Stimulated activated naive B cell treated with anti-CD40 and anti-IgM and Interleukin-4, amounts not matched to agents 10 μg/mL and 1 μg/mL and 100 μg/mL, for 72 hours (primary cell): Measurements from ENCODE around the gene MAPKAP1.
"Not testable (repeated sequence)": the region's sequence is repeated elsewhere in the genome, so short reads cannot be mapped to it uniquely, and the experiment has no call there.

ENCODE experiments used
- ATAC-seq, 2 donors: fragments of 150-1000 bp; cut with Tn5 transposase; replicated peaks; 2 replicates each; pipeline ENCODE4 v1.10.0; 2021; ENCODE audit warnings: moderate library complexity in 1 of 2
- DNase-seq: peaks from one replicate; pipeline ENCODE4 v3.0.0; 2021
- H3K27ac Mint-ChIP-seq: one replicate; pipeline ENCODE4 v1.8.0; 2022; ENCODE audit warnings: mild to moderate bottlenecking, mixed read lengths
- H3K27me3 Mint-ChIP-seq, 2 donors: one replicate each; pipeline ENCODE4 v1.8.0; 2022; ENCODE audit warnings: mixed read lengths in 2 of 2
- H3K36me3 Mint-ChIP-seq, 2 donors: one replicate each; pipeline ENCODE4 v1.8.0; 2022; ENCODE audit warnings: mixed read lengths in 2 of 2, mild to moderate bottlenecking in 1 of 2
- H3K4me1 Mint-ChIP-seq, 2 donors: one replicate each; pipeline ENCODE4 v1.8.0; 2022; ENCODE audit warnings: mixed read lengths in 2 of 2, mild to moderate bottlenecking in 1 of 2
- H3K4me3 Mint-ChIP-seq, 2 donors: one replicate each; pipeline ENCODE4 v1.8.0; 2022; ENCODE audit warnings: mild to moderate bottlenecking in 2 of 2, mixed read lengths in 2 of 2, moderate library complexity in 1 of 2
- H3K9me3 Mint-ChIP-seq, 2 donors: one replicate each; pipeline ENCODE4 v1.8.0; 2022; ENCODE audit warnings: mixed read lengths in 2 of 2, mild to moderate bottlenecking in 1 of 2

MAPKAP1 gene

GRCh38 chr9:125580701-125581286 is 126.2 kb downstream of the MAPKAP1 start:
- Mint-ChIP-seq H3K27ac (no peak overlapping the region), H3K36me3 (peaks cover 40 to 54% of the 10 kb centered on the region in 2 donors), H3K4me1 (peaks cover 0 to 11% of the 10 kb centered on the region in 2 donors), H3K27me3 (no peaks in the 10 kb centered on the region), H3K9me3 (peaks cover 0 to 7% of the 10 kb centered on the region in 2 donors), H3K4me3 (no peak overlapping the region)
- no peak for DNase-seq
- peak; percentile 68 to 79 for ATAC-seq

DNA sequence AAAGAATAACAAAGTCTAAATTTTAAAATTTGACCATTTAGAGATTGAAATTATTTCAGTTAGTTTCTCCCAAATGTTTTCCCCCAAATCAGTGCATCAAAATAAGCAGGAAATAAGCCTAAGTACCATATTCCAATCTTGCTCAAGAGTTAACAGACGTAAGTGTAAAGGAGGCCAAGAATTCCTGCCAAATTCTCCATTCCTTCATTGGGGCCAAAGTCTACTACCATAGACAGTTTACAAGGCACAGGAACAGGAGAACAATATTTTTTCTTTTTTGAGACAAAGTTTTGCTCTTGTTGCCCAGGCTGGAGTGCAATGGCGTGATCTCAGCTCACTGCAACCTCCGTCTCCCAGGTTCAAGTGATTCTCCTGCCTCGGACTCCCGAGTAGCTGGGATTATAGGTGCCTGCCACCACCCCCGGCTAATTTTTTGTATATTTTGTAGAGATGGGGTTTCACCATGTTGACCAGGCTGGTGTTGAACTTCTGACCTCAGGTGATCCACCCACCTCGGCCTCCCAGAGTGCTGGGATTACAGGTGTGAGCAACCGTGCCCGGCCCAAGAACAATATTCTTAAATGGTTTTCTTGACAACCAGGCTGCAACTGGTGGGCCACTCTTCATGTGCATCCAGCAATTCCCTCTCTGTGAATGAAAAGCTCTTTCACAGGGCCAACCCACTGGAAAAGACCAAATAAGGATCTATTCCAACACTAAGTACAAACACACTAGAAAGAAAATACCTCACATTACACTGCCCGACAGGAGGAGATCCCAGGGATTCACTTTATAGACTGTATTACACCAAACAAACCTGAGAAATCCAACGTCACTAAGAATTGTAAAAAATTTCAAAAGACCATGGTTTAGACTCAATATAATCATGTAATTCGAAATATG is 127.7 kb downstream of the MAPKAP1 start:
- no peak for DNase-seq
- Mint-ChIP-seq H3K4me3 (no peak overlapping the region), H3K9me3 (peaks cover 2 to 11% of the 10 kb centered on the region in 2 donors), H3K4me1 (peaks cover 0 to 11% of the 10 kb centered on the region in 2 donors), H3K27ac (no peak overlapping the region), H3K27me3 (no peaks in the 10 kb centered on the region), H3K36me3 (peaks cover 46 to 68% of the 10 kb centered on the region in 2 donors)
- no peak for ATAC-seq

GRCh38 chr9:125574126-125574877 is 132.7 kb downstream of the MAPKAP1 start:
- no peak overlapping the region for H3K27ac Mint-ChIP-seq
- peaks cover 10 to 15% of the 10 kb centered on the region in 2 donors for H3K9me3 Mint-ChIP-seq
- ATAC-seq (no peak), DNase-seq (no peak)
- peaks cover 46 to 67% of the 10 kb centered on the region in 2 donors for H3K36me3 Mint-ChIP-seq
- H3K27me3 Mint-ChIP-seq: no peaks in the 10 kb centered on the region
- no peaks in the 10 kb centered on the region for H3K4me1 Mint-ChIP-seq
- no peak overlapping the region for H3K4me3 Mint-ChIP-seq

DNA sequence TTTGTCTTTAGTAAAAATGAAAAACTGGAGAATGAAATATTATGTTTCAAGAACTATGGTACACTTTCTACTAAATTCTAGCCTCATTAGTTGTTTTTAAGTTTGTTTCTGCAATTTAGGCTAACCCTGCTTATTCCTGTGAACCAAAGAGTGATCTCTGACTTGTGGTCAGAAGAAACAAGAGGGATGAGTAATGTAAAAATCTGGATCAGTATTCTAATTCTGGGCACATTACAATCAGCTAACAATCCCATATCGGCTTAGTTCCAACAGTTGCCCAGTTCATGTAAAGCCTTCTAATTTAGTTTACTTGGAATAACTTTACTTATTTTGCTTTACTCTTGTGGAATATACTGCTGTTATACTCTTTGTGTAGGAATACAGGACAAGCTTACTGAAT is 134.5 kb downstream of the MAPKAP1 start:
- not testable (repeated sequence) for H3K27ac Mint-ChIP-seq, DNase-seq, ATAC-seq, H3K4me1 Mint-ChIP-seq, H3K4me3 Mint-ChIP-seq, H3K27me3 Mint-ChIP-seq
- H3K9me3 Mint-ChIP-seq: peaks cover 10 to 15% of the 10 kb centered on the region in 2 donors
- H3K36me3 Mint-ChIP-seq: peaks cover 49 to 72% of the 10 kb centered on the region in 2 donors

- H3K27ac Mint-ChIP-seq, ATAC-seq, DNase-seq, H3K4me3 Mint-ChIP-seq, H3K27me3 Mint-ChIP-seq: not testable (repeated sequence)
- H3K9me3 Mint-ChIP-seq: peaks cover 10 to 15% of the 10 kb centered on the region in 2 donors
- peaks cover 52 to 75% of the 10 kb centered on the region in 2 donors for H3K36me3 Mint-ChIP-seq
- H3K4me1 Mint-ChIP-seq: peaks cover 2 to 10% of the 10 kb centered on the region in 2 donors
These were observed 135.2 kb downstream of the MAPKAP1 start for GRCh38 chr9:125571824-125572223.

DNA sequence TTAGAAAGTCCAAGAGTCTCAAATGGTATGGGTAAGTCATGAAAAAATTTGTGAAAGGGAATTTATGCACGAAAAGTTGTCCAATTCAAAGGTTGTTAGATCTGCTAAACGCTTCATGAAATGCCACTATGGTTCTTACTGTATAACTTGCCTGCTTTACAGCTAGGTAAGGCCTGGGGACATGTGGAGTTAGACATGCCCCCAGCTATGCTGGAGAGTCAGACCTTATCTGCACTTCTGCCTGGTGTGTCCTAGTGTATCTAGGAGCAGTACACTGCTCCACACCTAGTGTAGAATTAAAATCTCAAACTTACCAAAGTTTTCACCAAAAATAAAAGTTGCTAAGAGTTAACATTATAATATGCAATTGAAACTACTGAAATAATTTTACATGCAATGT is 136.8 kb downstream of the MAPKAP1 start:
- H3K27ac Mint-ChIP-seq: no peak overlapping the region
- ATAC-seq (no peak), DNase-seq (no peak)
- no peaks in the 10 kb centered on the region for H3K27me3 Mint-ChIP-seq
- no peak overlapping the region for H3K4me3 Mint-ChIP-seq
- H3K36me3 Mint-ChIP-seq: peaks cover 44 to 66% of the 10 kb centered on the region in 2 donors
- peaks cover 2 to 21% of the 10 kb centered on the region in 2 donors for H3K4me1 Mint-ChIP-seq
- H3K9me3 Mint-ChIP-seq: peaks cover 10% of the 10 kb centered on the region in 2 donors

GRCh38 chr9:125568621-125569020 is 138.4 kb downstream of the MAPKAP1 start:
- peaks cover 8 to 21% of the 10 kb centered on the region in 2 donors for H3K4me1 Mint-ChIP-seq
- H3K36me3 Mint-ChIP-seq: peaks cover 33 to 57% of the 10 kb centered on the region in 2 donors
- H3K4me3 Mint-ChIP-seq: no peak overlapping the region
- DNase-seq: no peak
- H3K9me3 Mint-ChIP-seq: peaks cover 3 to 5% of the 10 kb centered on the region in 2 donors
- H3K27me3 Mint-ChIP-seq: no peaks in the 10 kb centered on the region
- no peak overlapping the region for H3K27ac Mint-ChIP-seq
- ATAC-seq: no peak

GRCh38 chr9:125566051-125566450 is 141.0 kb downstream of the MAPKAP1 start:
- peaks cover 19 to 34% of the 10 kb centered on the region in 2 donors for H3K36me3 Mint-ChIP-seq
- ATAC-seq: not testable (repeated sequence)
- peaks cover 17 to 40% of the 10 kb centered on the region in 2 donors for H3K4me1 Mint-ChIP-seq

GRCh38 chr9:125565126-125565525 is 141.9 kb downstream of the MAPKAP1 start:
- DNase-seq (no peak), ATAC-seq (no peak)
- Mint-ChIP-seq H3K4me3 (no peak overlapping the region), H3K27ac (no peak overlapping the region), H3K9me3 (no peaks in the 10 kb centered on the region), H3K4me1 (peaks cover 20 to 46% of the 10 kb centered on the region in 2 donors), H3K27me3 (no peaks in the 10 kb centered on the region), H3K36me3 (peaks cover 17 to 31% of the 10 kb centered on the region in 2 donors)

More at GRCh38 chr9:125566051-125566450, 141.0 kb downstream of the MAPKAP1 start:
- not testable (repeated sequence) for H3K9me3 Mint-ChIP-seq, H3K27ac Mint-ChIP-seq, H3K4me3 Mint-ChIP-seq, H3K27me3 Mint-ChIP-seq, DNase-seq

- Mint-ChIP-seq H3K4me3 (no peak overlapping the region), H3K4me1 (peaks cover 21 to 46% of the 10 kb centered on the region in 2 donors), H3K27ac (no peak overlapping the region), H3K36me3 (peaks cover 16 to 31% of the 10 kb centered on the region in 2 donors), H3K27me3 (no peaks in the 10 kb centered on the region), H3K9me3 (no peaks in the 10 kb centered on the region)
- ATAC-seq (no peak), DNase-seq (no peak)
These were observed 142.4 kb downstream of the MAPKAP1 start for GRCh38 chr9:125564631-125565030.

- Mint-ChIP-seq H3K36me3 (peaks cover 15 to 20% of the 10 kb centered on the region in 2 donors), H3K27me3 (no peaks in the 10 kb centered on the region), H3K27ac (peak overlapping the region; percentile 1), H3K9me3 (no peaks in the 10 kb centered on the region), H3K4me3 (peak overlapping the region; percentile 31 to 64), H3K4me1 (peaks cover 26 to 39% of the 10 kb centered on the region in 2 donors)
- DNase-seq (no peak), ATAC-seq (peak; percentile 58 to 65)
These were observed 145.4 kb downstream of the MAPKAP1 start for GRCh38 chr9:125561509-125562148.

DNA sequence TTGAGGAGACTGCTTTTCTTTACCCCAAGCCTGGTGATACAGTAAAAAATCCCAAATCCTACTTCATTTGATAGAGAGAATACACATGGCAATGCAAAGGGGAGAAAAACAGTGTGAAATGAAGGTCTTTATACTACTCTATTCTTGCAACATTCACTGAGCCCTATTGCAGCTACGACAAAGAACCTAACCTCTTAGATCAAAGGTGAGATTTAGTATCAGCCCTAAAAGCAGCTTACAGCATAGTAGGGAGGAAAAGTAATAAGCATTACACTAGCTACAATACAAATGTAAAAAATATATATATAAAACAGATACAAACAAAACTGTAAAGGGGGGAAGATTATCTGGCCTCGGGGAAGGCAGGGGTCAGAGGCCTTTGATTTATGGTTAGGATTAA is 147.1 kb downstream of the MAPKAP1 start:
- DNase-seq (no peak), ATAC-seq (no peak)
- Mint-ChIP-seq H3K9me3 (no peaks in the 10 kb centered on the region), H3K27ac (no peak overlapping the region), H3K36me3 (peaks cover 14 to 27% of the 10 kb centered on the region in 2 donors), H3K4me1 (peaks cover 31 to 36% of the 10 kb centered on the region in 2 donors), H3K4me3 (no peak overlapping the region), H3K27me3 (no peaks in the 10 kb centered on the region)

DNA sequence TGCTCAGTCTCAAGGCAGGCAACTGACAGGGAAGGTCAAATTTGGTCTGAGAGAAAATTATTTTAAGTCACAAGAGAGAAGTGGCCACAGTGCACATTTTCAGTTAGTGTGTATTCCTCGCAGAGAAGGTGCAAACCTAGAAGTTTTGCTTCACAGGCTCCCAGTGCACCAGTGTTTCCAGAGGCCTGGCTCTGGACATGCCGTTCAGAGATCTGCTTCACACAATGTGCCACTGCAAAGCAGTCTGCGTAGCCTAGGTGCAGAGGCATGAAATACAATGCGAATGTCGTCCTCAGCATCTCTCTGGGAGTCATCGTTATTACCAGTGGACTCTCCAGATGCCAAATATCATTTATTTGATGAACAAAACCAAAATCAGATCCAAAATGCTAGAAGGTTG is 147.8 kb downstream of the MAPKAP1 start:
- no peak for ATAC-seq
- no peaks in the 10 kb centered on the region for H3K27me3 Mint-ChIP-seq
- peaks cover 16 to 25% of the 10 kb centered on the region in 2 donors for H3K36me3 Mint-ChIP-seq
- peaks cover 27 to 36% of the 10 kb centered on the region in 2 donors for H3K4me1 Mint-ChIP-seq
- DNase-seq: no peak
- H3K9me3 Mint-ChIP-seq: no peaks in the 10 kb centered on the region
- H3K27ac Mint-ChIP-seq: no peak overlapping the region
- no peak overlapping the region for H3K4me3 Mint-ChIP-seq
